Measurements from ENCODE around the gene BBOX1.
"Not testable (repeated sequence)": the region's sequence is repeated elsewhere in the genome, so short reads cannot be mapped to it uniquely, and the experiment has no call there.

BBOX1 gene

GRCh38 chr11:27083782-27084181 is 43.2 kb downstream of the BBOX1 start:
- no peak for DNase-seq (ENCODE audit: low read depth)

DNA sequence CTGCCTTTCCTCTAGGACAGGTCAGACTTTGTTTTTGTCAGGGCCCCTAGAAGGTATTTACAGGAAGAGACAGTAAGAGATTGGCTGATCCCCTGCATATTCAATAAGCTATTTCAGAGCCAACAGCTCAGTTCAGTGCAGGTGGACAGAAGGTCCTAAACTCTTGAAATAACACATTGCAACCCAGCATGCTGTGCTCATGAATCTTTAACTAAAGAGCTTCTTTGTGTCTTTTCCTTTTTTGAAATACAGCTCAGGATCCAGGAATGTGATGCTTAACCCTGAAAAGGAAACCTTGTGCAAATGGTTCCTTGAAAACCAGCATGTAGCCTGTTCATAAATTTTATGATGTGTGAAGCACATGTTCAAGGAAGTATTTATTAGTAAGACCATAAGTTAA is 43.9 kb downstream of the BBOX1 start:
- no peak for DNase-seq (ENCODE audit: low read depth)

DNA sequence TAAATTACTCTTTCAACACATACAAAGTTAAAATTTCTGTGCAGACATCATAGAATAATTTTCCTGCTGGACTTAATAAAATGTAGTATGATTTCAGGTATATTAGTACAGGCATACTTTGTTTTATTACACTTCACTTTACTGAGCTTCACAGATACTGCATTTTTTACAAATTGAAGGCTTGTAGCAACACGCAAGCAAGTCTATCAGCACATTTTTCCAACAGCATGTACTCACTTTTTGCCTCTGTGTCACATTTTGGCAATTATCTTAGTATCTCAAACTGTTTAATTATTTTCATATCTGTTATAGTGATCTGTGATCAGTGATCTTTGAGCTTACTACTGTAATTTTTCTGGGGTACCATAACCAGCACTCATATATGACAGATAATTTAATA is 44.5 kb downstream of the BBOX1 start:
- no peak for DNase-seq (ENCODE audit: low read depth)

DNA sequence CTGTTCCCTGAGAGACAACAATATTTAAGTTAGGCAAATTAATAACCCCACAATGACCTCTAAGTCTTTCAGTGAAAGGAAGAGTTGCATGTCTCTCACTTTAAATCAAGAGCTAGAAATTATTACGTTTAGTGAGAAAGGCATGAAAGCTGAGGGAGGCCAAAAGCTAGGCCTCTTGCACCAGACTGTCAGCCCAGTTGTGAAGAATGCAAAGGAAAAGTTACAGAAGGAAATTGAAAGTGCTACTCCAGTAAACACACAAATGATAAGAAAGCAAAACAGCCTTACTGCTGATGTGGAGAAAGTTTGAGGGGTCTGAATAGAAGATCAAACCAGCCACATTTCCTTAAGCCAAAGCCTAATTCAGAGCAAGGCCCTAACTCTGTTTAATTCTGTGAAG is 45.0 kb downstream of the BBOX1 start:
- DNase-seq (ENCODE audit: low read depth) = no peak

DNA sequence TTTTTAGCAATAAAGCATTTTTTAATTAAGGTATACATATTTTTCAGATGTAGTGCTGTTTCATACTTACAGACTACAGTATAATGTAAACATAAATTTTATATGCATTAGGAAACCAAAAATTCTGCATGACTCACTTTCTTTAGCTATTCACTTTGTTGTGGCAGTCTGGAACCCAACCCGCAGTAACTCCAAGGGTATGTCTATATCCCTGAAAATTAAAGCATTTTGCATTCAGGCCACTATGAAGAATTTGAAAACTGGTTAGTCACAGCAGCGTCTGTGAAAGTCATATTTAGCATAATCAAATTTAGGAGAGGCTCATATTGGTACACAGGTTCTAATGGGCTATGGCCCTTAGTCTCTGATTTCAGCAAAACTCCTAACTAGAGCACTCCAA is 46.8 kb downstream of the BBOX1 start:
- DNase-seq (ENCODE audit: low read depth) = no peak

DNA sequence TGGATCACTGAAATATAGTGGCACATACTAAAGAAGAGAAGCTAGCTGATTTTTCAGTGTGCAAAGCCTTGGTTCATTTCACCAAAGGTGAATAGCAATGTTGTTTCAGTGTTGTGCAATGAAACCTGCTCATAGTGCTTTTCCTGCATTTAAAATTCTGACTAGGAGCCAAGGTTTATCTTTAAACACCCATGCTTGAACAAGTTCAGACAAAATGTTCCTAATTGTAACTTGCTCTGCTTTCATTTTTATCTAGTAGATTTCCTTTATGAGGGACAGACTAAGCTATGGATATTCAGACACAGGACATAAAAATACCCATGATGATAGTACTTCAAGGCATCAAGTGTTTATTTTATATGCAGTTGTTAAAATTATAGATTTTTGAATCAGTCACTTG is 47.7 kb downstream of the BBOX1 start:
- no peak for DNase-seq (ENCODE audit: low read depth)

DNA sequence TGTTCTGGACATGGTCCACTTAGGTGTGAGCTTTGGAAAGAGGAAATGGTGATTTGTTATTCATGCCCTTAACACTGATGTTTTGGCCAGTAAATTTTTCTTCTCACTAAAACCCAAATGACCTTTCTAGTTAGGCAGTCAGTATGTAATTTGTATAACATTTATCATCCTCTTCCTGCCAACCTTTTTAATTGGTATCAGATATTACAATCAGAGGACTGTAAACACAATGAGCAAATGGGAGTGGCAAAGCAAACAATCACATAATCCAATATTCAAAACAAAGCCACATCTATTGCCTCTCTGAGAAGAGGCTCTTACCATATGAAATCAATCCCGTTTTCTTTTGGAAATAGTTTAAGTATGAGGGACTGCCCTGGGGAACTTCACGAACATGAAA is 49.1 kb downstream of the BBOX1 start:
- DNase-seq (ENCODE audit: low read depth) = no peak

GRCh38 chr11:27090357-27090948 is 49.8 kb downstream of the BBOX1 start:
- DNase-seq (ENCODE audit: low read depth) = not testable (repeated sequence)

DNA sequence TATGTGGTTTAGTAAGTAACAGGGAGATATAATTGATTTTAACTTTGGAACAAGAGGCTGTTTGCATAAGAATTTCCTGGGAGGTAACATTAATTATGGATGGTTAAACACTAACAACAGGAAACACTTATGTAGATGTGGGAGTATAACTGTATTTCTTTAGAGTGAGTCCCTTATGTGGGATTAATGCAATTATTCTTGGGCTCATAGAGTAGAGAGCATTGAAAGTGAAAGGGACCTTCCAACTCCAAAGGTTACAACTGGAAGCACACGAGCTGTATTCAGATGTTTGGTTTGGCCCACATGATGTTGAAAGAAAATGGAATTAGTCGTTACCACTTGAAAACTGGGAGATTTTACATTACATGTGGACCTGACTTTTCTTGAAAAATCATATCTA is 53.5 kb downstream of the BBOX1 start:
- DNase-seq (ENCODE audit: low read depth) = no peak

GRCh38 chr11:27095059-27095458 is 54.4 kb downstream of the BBOX1 start:
- DNase-seq (ENCODE audit: low read depth) = no peak

DNA sequence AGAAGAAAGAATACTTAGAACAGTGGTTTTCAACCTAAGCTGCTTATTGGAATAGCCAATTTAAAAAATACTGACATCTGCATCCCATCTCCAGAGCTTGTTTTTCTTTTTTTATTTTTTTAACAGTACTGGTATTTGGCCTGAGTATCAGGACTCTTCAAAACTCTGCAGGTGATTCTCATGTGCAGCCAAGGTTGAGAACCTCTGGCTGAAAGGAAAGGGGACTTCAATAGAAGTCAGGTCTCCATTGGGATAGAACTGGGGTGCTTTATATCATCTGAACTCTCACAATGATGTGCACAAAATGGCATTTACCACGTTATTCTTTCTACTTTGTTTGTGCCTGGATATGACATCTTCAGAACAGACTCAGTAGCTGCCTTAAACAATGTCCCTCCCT is 55.3 kb downstream of the BBOX1 start:
- no peak for DNase-seq (ENCODE audit: low read depth)

GRCh38 chr11:27097551-27097950 is 56.9 kb downstream of the BBOX1 start:
- no peak for DNase-seq (ENCODE audit: low read depth)

GRCh38 chr11:27100534-27100933 is 59.9 kb downstream of the BBOX1 start:
- DNase-seq (ENCODE audit: low read depth) = no peak

GRCh38 chr11:27107548-27107947 is 66.9 kb downstream of the BBOX1 start:
- DNase-seq (ENCODE audit: low read depth) = no peak

DNA sequence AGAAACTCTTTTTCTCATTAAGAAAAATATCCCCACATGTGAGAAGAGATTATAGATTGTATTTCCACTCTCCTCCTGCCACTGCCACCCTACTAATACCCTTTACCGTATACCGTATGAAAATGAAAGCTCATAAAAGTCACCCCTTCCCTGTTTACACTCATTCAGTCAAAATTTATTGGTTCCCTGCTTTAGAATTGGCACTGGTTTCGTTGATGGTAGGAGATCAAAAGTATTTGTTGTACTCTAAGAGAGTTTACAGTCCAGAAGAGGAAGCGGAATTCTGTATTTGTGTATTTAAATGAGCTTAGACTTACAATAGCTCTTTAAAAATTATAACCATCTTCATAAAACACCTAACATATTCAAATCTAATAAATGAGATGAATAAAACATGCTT is 68.2 kb downstream of the BBOX1 start:
- DNase-seq (ENCODE audit: low read depth) = no peak

DNA sequence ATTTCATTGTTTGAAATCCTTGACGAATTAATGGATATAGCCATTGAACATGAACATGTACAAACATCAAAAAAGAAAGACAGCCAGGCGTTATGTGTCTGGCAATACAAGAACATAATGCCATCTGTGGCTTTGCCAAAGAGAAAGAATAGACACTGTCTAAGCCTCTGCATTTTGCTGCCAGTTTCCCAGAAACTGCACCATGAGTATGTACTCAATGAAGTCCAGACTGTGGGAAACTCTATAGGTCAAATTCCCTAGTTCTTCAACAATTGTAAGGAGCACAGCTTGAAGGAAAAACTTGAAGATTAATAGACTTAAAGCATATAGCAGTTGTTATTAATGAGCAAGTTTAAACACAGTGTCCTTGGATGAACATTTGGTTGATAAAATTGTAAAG is 71.3 kb downstream of the BBOX1 start:
- no peak for DNase-seq (ENCODE audit: low read depth)

GRCh38 chr11:27112946-27113345 is 72.3 kb downstream of the BBOX1 start:
- no peak for DNase-seq (ENCODE audit: low read depth)

GRCh38 chr11:27115051-27115650 is 74.5 kb downstream of the BBOX1 start:
- DNase-seq (ENCODE audit: low read depth) = no peak

GRCh38 chr11:27116684-27117083 is 76.1 kb downstream of the BBOX1 start:
- DNase-seq (ENCODE audit: low read depth) = no peak

DNA sequence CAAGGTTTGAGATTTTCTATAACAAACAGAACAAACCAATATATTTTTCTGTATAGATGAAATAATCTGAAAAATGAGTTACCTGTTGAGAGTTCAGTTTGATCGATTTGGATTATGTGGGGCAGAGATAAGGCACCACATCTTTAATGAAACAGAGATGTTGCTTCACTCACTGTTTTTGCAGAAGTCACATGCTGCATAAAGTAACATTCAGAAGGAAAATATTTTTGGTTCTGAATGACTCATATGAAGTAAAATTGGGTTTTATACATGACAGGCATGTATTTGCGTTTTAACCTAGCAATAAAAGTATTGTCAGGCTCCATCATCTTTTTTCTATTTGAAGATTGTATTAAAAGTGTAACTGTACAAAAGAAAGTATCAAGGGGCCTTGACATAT is 77.8 kb downstream of the BBOX1 start:
- no peak for DNase-seq (ENCODE audit: low read depth)

GRCh38 chr11:27118949-27119348 is 78.3 kb downstream of the BBOX1 start:
- no peak for DNase-seq (ENCODE audit: low read depth)

DNA sequence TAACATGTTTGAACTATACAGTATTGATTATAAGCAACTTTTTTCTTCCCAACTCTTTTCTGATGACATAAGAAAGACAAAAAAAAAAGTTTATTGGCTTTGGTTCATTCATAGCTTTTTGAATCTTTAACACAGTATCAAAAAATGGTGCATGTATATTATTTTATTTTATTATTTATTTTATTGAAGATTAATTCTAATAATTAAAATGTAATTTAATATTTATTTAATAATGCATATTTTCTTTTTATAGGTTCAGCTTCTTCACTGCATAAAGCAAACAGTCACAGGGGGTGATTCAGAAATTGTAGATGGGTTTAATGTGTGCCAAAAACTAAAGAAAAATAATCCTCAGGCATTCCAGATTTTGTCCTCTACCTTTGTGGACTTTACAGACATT is 78.8 kb downstream of the BBOX1 start:
- no peak for DNase-seq (ENCODE audit: low read depth)

DNA sequence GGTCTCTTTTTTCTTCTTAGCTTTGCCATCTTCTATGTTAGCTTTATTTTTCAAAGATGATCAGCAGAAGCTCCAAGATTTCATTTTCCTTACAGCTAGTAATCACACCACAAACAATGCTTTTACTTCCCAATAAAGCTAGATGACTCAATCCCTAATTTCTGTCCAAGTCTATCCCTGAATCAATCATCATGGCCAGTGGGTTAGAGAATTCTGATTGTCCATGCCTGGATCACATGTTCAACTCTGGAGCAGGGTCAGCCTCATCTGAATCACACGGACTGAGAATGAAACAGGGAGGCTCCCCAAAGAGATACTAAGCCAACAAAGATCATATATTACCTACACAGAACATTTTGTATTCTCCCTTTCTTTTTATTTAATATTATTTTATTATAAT is 79.6 kb downstream of the BBOX1 start:
- DNase-seq (ENCODE audit: low read depth) = no peak

DNA sequence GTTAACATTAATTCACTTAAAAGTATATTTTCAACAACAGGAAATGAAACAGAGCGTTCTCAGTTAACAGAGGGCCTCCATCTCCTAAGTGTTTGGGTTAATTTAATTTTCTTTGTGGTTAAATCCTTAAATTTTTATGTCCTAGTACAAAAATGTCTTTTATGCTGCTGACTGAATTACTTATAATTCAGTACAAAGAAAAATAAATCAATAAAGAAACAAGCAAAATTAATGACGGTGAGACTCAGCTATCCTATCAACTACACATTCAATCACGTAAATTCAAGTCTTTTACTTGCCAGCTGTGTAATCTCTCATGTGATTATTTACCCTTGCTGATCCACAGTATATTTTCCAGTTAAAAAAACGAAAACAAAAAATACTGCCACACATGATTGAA is 81.4 kb downstream of the BBOX1 start:
- DNase-seq (ENCODE audit: low read depth) = no peak

Data from T follicular helper cell (primary cell).